K562 (cell line): Measurements from ENCODE around the gene KIT. TPM values are rescaled to one million over a fixed set of nuclear protein-coding genes. Genes with fewer than 3 reads are reported as not detected.

Experiments
- ATAC-seq: fragments of 200-7000 bp; cut with Tn5 transposase; 3 replicates; pipeline ENCODE4 v1.9.1; 2020; ENCODE audit warnings: moderate library complexity
- BruUV-seq: library from RNA; stranded (reverse); fragments of 400-500 nt; replicated peaks from 2 replicates; lab custom pipeline; 2021; lab: Mats Ljungman, UMichigan
- CTCF ChIA-PET: fragments of 300-600 bp; formaldehyde crosslinking; extraction: SDS; loops from one replicate; lab custom pipeline; 2021; ENCODE audit warnings: low intra/inter-chr PET ratio; lab: Yijun Ruan, JAX
- POLR2A ChIA-PET: fragments of 300-600, 350-650 bp; sonication (Branson Sonifier 250); formaldehyde crosslinking; extraction: SDS; loops from one replicate; lab custom pipeline; 2021; ENCODE audit warnings: antibody characterized with exemption, inconsistent platforms; lab: Yijun Ruan, JAX
- DNase-seq, 4 experiments: peaks; one replicate each; pipeline versions ENCODE4 v3.0.0 to v3.0.0-alpha.2; 2011 to 2018; ENCODE audit warnings: low spot score in 3 of 4, mixed read lengths in 3 of 4; ENCODE audit errors: extremely low read depth in 1 of 4
- FAIRE-seq: peaks from 2 replicates; lab custom pipeline; 2011; peaks lifted over from hg19 to GRCh38; lab: Jason Lieb, UNC
- H2AFZ ChIP-seq: 2 replicates; pipeline ENCODE4 v1.6.0; 2011; ENCODE audit warnings: low read depth, low read length, control low read depth, inconsistent platforms
- H3K27ac ChIP-seq: fragments of 200-600 bp; 3 replicates; pipeline ENCODE4 v1.8.0; 2011; ENCODE audit warnings: low read depth, mild to moderate bottlenecking, control low read depth, inconsistent platforms, low read length, moderate library complexity, mixed read lengths; ENCODE audit errors: extremely low read depth
- H3K27me3 ChIP-seq, 2 experiments: fragments of 300-600 bp in 1 of 2; 2 replicates in 1 of 2; 3 replicates in 1 of 2; pipeline versions ENCODE4 v1.6.0 to v1.8.0; 2011; ENCODE audit warnings: inconsistent platforms in 2 of 2, low read length in 2 of 2, mild to moderate bottlenecking in 1 of 2, mixed read lengths in 1 of 2, moderate library complexity in 1 of 2; ENCODE audit not compliant: control insufficient read depth in 2 of 2, insufficient read depth in 2 of 2
- H3K36me3 ChIP-seq: fragments of 300-600 bp; 3 replicates; pipeline ENCODE4 v1.8.0; 2011; ENCODE audit warnings: mild to moderate bottlenecking, low read length, inconsistent platforms; ENCODE audit not compliant: control insufficient read depth, insufficient read depth
- H3K4me1 ChIP-seq, 2 experiments: fragments of 200-600 bp in 1 of 2; replicated peaks in 1 of 2; 2 replicates in 1 of 2; 3 replicates in 1 of 2; pipeline versions ENCODE4 v1.5.1 to v1.8.0; 2011; ENCODE audit warnings: inconsistent platforms in 2 of 2, low read length in 2 of 2, mild to moderate bottlenecking in 1 of 2, mixed read lengths in 1 of 2, moderate library complexity in 1 of 2; ENCODE audit not compliant: control insufficient read depth in 2 of 2, insufficient read depth in 2 of 2
- H3K4me2 ChIP-seq: 2 replicates; pipeline ENCODE4 v1.6.1; 2011; ENCODE audit warnings: low read length, control low read depth, inconsistent platforms, mixed read lengths; ENCODE audit not compliant: insufficient read depth
- H3K4me3 ChIP-seq: fragments of 200-600 bp; sonication (generic), shearing (Covaris generic); 2 replicates; pipeline ENCODE4 v1.5.1; 2016; ENCODE audit warnings: control low read depth, inconsistent platforms
- H3K79me2 ChIP-seq: fragments of 200-600 bp; 3 replicates; pipeline ENCODE4 v1.8.0; 2011; ENCODE audit warnings: low read length, inconsistent platforms; ENCODE audit not compliant: control insufficient read depth, insufficient read depth
- H3K9ac ChIP-seq, 2 experiments: 2 replicates each; pipeline versions ENCODE4 v1.6.0 to v1.6.1; 2011; ENCODE audit warnings: low read depth in 2 of 2, low read length in 2 of 2, control low read depth in 1 of 2, inconsistent platforms in 1 of 2, mild to moderate bottlenecking in 1 of 2, mixed read lengths in 1 of 2; ENCODE audit not compliant: insufficient read depth in 1 of 2
- H3K9me1 ChIP-seq: one replicate; pipeline ENCODE4 v1.6.0; 2011; ENCODE audit warnings: inconsistent platforms, mild to moderate bottlenecking, low read length, moderate library complexity; ENCODE audit not compliant: control insufficient read depth, insufficient read depth
- H3K9me3 ChIP-seq: replicated peaks from 2 replicates; pipeline ENCODE4 v1.5.1; 2011; ENCODE audit warnings: low read depth, low read length, inconsistent platforms; ENCODE audit not compliant: control insufficient read depth, insufficient read depth
- H4K20me1 ChIP-seq: replicated peaks from 2 replicates; pipeline ENCODE4 v1.6.1; 2011; ENCODE audit warnings: low read length, inconsistent platforms, mixed read lengths; ENCODE audit not compliant: control insufficient read depth, insufficient read depth
- ATF7 ChIP-seq: fragments of 450-650 bp; IDR thresholded peaks from 2 replicates; pipeline ENCODE4 v1.7.1; 2014; ENCODE audit warnings: mild to moderate bottlenecking, moderate library complexity
- BRD9 ChIP-seq: fragments of 450-650 bp; IDR thresholded peaks from 2 replicates; pipeline ENCODE4 v1.6.1; 2018; ENCODE audit warnings: low read depth; ENCODE audit not compliant: partially characterized antibody
- C11orf30 ChIP-seq: fragments of 450-650 bp; IDR thresholded peaks from 2 replicates; pipeline ENCODE4 v1.6.1; 2016; ENCODE audit warnings: low read depth, mild to moderate bottlenecking
- ETV6 ChIP-seq, 3 experiments: fragments of 150-350 bp in 1 of 3; sonication (generic) in 1 of 3; formaldehyde crosslinking in 1 of 3; IDR thresholded peaks; 2 replicates each; pipeline versions ENCODE4 v1.6.1 to v1.8.0; 2014 to 2022; ENCODE audit warnings: borderline replicate concordance in 2 of 3, low read depth in 2 of 3, antibody characterized with exemption in 1 of 3, low read length in 1 of 3, mild to moderate bottlenecking in 1 of 3, missing genetic modification reagents in 1 of 3
- GABPB1 ChIP-seq: sonication (generic); formaldehyde crosslinking; IDR thresholded peaks from 2 replicates; pipeline ENCODE4 v1.8.0; 2022; ENCODE audit warnings: mild to moderate bottlenecking, missing genetic modification reagents
- MAFG ChIP-seq: fragments of 450-650 bp; conservative IDR thresholded peaks from 2 replicates; pipeline ENCODE4 v1.6.1; 2016; ENCODE audit warnings: missing genetic modification characterization, missing compliant biosample characterization
- MCM2 ChIP-seq: fragments of 450-650 bp; IDR thresholded peaks from 2 replicates; pipeline ENCODE4 v1.6.1; 2017; ENCODE audit warnings: low read depth, mild to moderate bottlenecking
- NFE2 ChIP-seq: IDR thresholded peaks from 2 replicates; pipeline ENCODE4 v1.6.1; 2014; ENCODE audit warnings: antibody characterized with exemption, low read depth
- RBFOX2 ChIP-seq: fragments of 200-400 bp; formaldehyde crosslinking; IDR thresholded peaks from 2 replicates; pipeline ENCODE4 v1.6.1; 2017; ENCODE audit warnings: low read depth, mild to moderate bottlenecking, low read length, moderate library complexity
- RBM25 ChIP-seq: fragments of 200-400 bp; formaldehyde crosslinking; IDR thresholded peaks from 2 replicates; pipeline ENCODE4 v1.6.1; 2018; ENCODE audit warnings: low read length, low read depth, moderate library complexity; ENCODE audit not compliant: severe bottlenecking
- RBM39 ChIP-seq: fragments of 200-400 bp; formaldehyde crosslinking; optimal IDR thresholded peaks from 2 replicates; pipeline ENCODE3; 2018; ENCODE audit warnings: low read depth, low read length
- SETDB1 ChIP-seq: IDR thresholded peaks from one replicate; pipeline ENCODE4 v1.6.1; 2012; ENCODE audit warnings: low read length, control low read depth, inconsistent platforms
- SOX6 ChIP-seq: fragments of 450-650 bp; IDR thresholded peaks from 2 replicates; pipeline ENCODE4 v1.6.1; 2014; ENCODE audit warnings: mild to moderate bottlenecking
- SRF ChIP-seq, 2 experiments: fragments of 250-450, 450-650 bp in 1 of 2; sonication (Bioruptor Pico) in 1 of 2; sonication (generic) in 1 of 2; formaldehyde crosslinking; IDR thresholded peaks; 2 replicates each; pipeline versions ENCODE4 v1.5.0 to v1.5.1; 2020 to 2022; ENCODE audit warnings: mild to moderate bottlenecking in 1 of 2, missing genetic modification reagents in 1 of 2
- TAF1 ChIP-seq: IDR thresholded peaks from 2 replicates; pipeline ENCODE4 v1.6.1; 2011; ENCODE audit warnings: mild to moderate bottlenecking, low read length, moderate library complexity; ENCODE audit not compliant: insufficient read depth, control insufficient read depth, severe bottlenecking; ENCODE audit errors: extremely low read depth
- TFAM ChIP-seq: fragments of 250-450 bp; sonication (Bioruptor Pico); conservative IDR thresholded peaks from 2 replicates; pipeline ENCODE4 v1.5.0; 2021; ENCODE audit warnings: mild to moderate bottlenecking, moderate library complexity
- THRAP3 ChIP-seq: fragments of 450-650 bp; IDR thresholded peaks from 2 replicates; pipeline ENCODE4 v1.6.1; 2016; ENCODE audit warnings: mild to moderate bottlenecking, inconsistent platforms, borderline replicate concordance
- ZNF224 ChIP-seq: sonication (generic); formaldehyde crosslinking; IDR thresholded peaks from 2 replicates; pipeline ENCODE4 v1.8.0; 2022; ENCODE audit warnings: mild to moderate bottlenecking, missing genetic modification reagents
- ZNF316 ChIP-seq: fragments of 450-650 bp; IDR thresholded peaks from 2 replicates; pipeline ENCODE4 v1.6.1; 2016
- ZSCAN32 ChIP-seq: fragments of 450-650 bp; formaldehyde crosslinking; IDR thresholded peaks from 2 replicates; pipeline ENCODE4 v1.4.0; 2020; ENCODE audit warnings: mild to moderate bottlenecking, moderate library complexity
- WGBS: fragments of 100-300 bp; shearing (Covaris generic); methylation state at CpG from one replicate; pipeline ENCODE4 v1.1.6; 2016; ENCODE audit warnings: low coverage, mixed read lengths; ENCODE audit not compliant: insufficient coverage; ENCODE audit errors: missing lambda C conversion rate; 5-methylcytosine and 5-hydroxymethylcytosine counted together
- in situ Hi-C: fragments of 300-500 bp; cut with MboI; formaldehyde crosslinking; loops from 4 replicates; pipeline ENCODE4 v1.15.0; 2018; ENCODE audit warnings: inconsistent platforms, mixed read lengths
- intact Hi-C: fragments of 100-400 bp; cut with micrococcal nuclease; formaldehyde crosslinking; loops from 2 replicates; pipeline ENCODE4 v1.14.2; 2022
- polyA plus RNA-seq, 8 experiments: library from polyadenylated mRNA; depleted of rRNA in 4 of 8; stranded (reverse) in 5 of 8; unstranded in 3 of 8; fragments of >200 nt; fragmentation: Nextera tagmentation in 2 of 8; fragmentation: Illumina TruSeq in 1 of 8; extraction: Ambion mirVana in 2 of 8; extraction: Trizol in 1 of 8; gene quantifications; 2 replicates each; pipeline versions ENCODE4 v1.2.1 to v1.2.3, GENCODE V29; 2011 to 2014; ENCODE audit warnings: inconsistent platforms in 1 of 8, missing spikeins in 1 of 8
- total RNA-seq, 7 experiments: library from RNA; depleted of rRNA in 6 of 7; stranded (reverse); fragments of >200 nt in 6 of 7; fragmentation: Illumina TruSeq in 2 of 7; extraction: Trizol in 2 of 7; gene quantifications; 2 replicates each; pipeline versions ENCODE4 v1.2.1 to v1.2.3, GENCODE V29; 2011 to 2021; ENCODE audit warnings: low replicate concordance in 1 of 7
- TF ChIP-seq, protein P1 (sequence below): fragments of 250-450 bp; sonication (Bioruptor Pico); IDR thresholded peaks from 2 replicates; pipeline ENCODE4 v1.4.0; 2020; ENCODE audit warnings: mild to moderate bottlenecking
- TF ChIP-seq, protein P2 (sequence below): IDR thresholded peaks from 2 replicates; pipeline ENCODE4 v1.6.1; 2011; ENCODE audit warnings: borderline replicate concordance, low read depth, mild to moderate bottlenecking, moderate library complexity, low read length; ENCODE audit not compliant: insufficient read depth, poor library complexity, severe bottlenecking

Gene KIT
- total and polyA plus RNA-seq, 9 of the 15 experiments (the other 6 are each of a cell fraction or from before 2014, with no cell fraction given) = 0.27 to 5.6 (median 0.57) TPM

- Histone ChIP-seq H3K9me1 (no peaks in the 10 kb centered on the region), H3K36me3 (no peaks in the 10 kb centered on the region), H4K20me1 (no peaks in the 10 kb centered on the region), H3K9ac (no peak overlapping the region), H3K4me3 (no peak overlapping the region), H3K4me2 (no peak overlapping the region), H3K4me1 (no peaks in the 10 kb centered on the region), H2AFZ (no peak overlapping the region), H3K79me2 (no peaks in the 10 kb centered on the region), H3K27ac (no peak overlapping the region), H3K9me3 (no peaks in the 10 kb centered on the region), H3K27me3 (peaks cover 0 to 5% of the 10 kb centered on the region in 2 experiments; a peak in 2 of 5 replicates)
- ChIA-PET POLR2A (no interaction called here), CTCF (no interaction called here)
- intact Hi-C loops = no loop called here
- in situ Hi-C loops = no loop called here
- no TSS peak for BruUV-seq
- DNase-seq (no peak), ATAC-seq (no peak), FAIRE-seq (no peak)
- WGBS = 13% methylated on average over 4 of the region's 4 CpGs
- TF ChIP-seq ZNF224 (no peak), RBM25 (no peak), TAF1 (no peak), RBM39 (no peak), MCM2 (no peak), GABPB1 (no peak), ZSCAN32 (CRISPR knock-in tag) (no peak), C11orf30 (peak; percentile 59; the same call in 1 of the 2 replicates), TFAM (CRISPR knock-in tag) (no peak), BRD9 (no peak), THRAP3 (no peak), ETV6 (IDR thresholded peaks at IDR 0.05; ENCODE audit: borderline replicate concordance in 1 of 2, low read depth in 2 of 2, low read length in 1 of 2) (no peak), ETV6 (CRISPR knock-in tag; IDR thresholded peaks at IDR 0.05; ENCODE audit: borderline replicate concordance) (no peak), ZNF316 (peak; percentile 83), ATF7 (no peak), SETDB1 (no peak), SOX6 (no peak), MAFG (tag) (peak; percentile 73), SRF (CRISPR knock-in tag; IDR thresholded peaks at IDR 0.05) (no peak), NFE2 (0 out of 2 replicates have a peak, but pooled peaks have one; percentile 14), RBFOX2 (no peak)
- TF ChIP-seq, protein P1, sequence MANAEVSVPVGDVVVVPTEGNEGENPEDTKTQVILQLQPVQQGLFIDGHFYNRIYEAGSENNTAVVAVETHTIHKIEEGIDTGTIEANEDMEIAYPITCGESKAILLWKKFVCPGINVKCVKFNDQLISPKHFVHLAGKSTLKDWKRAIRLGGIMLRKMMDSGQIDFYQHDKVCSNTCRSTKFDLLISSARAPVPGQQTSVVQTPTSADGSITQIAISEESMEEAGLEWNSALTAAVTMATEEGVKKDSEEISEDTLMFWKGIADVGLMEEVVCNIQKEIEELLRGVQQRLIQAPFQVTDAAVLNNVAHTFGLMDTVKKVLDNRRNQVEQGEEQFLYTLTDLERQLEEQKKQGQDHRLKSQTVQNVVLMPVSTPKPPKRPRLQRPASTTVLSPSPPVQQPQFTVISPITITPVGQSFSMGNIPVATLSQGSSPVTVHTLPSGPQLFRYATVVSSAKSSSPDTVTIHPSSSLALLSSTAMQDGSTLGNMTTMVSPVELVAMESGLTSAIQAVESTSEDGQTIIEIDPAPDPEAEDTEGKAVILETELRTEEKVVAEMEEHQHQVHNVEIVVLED = no peak
- TF ChIP-seq, protein P2, sequence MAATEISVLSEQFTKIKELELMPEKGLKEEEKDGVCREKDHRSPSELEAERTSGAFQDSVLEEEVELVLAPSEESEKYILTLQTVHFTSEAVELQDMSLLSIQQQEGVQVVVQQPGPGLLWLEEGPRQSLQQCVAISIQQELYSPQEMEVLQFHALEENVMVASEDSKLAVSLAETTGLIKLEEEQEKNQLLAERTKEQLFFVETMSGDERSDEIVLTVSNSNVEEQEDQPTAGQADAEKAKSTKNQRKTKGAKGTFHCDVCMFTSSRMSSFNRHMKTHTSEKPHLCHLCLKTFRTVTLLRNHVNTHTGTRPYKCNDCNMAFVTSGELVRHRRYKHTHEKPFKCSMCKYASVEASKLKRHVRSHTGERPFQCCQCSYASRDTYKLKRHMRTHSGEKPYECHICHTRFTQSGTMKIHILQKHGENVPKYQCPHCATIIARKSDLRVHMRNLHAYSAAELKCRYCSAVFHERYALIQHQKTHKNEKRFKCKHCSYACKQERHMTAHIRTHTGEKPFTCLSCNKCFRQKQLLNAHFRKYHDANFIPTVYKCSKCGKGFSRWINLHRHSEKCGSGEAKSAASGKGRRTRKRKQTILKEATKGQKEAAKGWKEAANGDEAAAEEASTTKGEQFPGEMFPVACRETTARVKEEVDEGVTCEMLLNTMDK = no peak
Measured at GRCh38 chr4:54703182-54703581, 45.4 kb downstream of the KIT start.
